D721Med (cell line): ENCODE data around the gene THSD8.
"Not testable (repeated sequence)": the region's sequence is repeated elsewhere in the genome, so short reads cannot be mapped to it uniquely, and the experiment has no call there.

Source experiments
- DNase-seq: peaks from one replicate; pipeline ENCODE4 v3.0.0; 2011; ENCODE audit warnings: low spot score; ENCODE audit not compliant: insufficient read length
- FAIRE-seq: peaks from 2 replicates; lab custom pipeline; 2011; peaks lifted over from hg19 to GRCh38; lab: Jason Lieb, UNC
- TF ChIP-seq, protein P1 (sequence below): IDR thresholded peaks from 2 replicates; pipeline ENCODE4 v1.5.1; 2012; ENCODE audit warnings: mild to moderate bottlenecking, control low read depth; ENCODE audit not compliant: insufficient read depth; ENCODE audit errors: missing control alignments

The THSD8 gene

GRCh38 chr19:12793290-12794195 is 8.3 kb upstream of the THSD8 start:
- TF ChIP-seq, protein P1, sequence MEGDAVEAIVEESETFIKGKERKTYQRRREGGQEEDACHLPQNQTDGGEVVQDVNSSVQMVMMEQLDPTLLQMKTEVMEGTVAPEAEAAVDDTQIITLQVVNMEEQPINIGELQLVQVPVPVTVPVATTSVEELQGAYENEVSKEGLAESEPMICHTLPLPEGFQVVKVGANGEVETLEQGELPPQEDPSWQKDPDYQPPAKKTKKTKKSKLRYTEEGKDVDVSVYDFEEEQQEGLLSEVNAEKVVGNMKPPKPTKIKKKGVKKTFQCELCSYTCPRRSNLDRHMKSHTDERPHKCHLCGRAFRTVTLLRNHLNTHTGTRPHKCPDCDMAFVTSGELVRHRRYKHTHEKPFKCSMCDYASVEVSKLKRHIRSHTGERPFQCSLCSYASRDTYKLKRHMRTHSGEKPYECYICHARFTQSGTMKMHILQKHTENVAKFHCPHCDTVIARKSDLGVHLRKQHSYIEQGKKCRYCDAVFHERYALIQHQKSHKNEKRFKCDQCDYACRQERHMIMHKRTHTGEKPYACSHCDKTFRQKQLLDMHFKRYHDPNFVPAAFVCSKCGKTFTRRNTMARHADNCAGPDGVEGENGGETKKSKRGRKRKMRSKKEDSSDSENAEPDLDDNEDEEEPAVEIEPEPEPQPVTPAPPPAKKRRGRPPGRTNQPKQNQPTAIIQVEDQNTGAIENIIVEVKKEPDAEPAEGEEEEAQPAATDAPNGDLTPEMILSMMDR = no peak
- FAIRE-seq (no peak), DNase-seq (peak; percentile 98)

DNA sequence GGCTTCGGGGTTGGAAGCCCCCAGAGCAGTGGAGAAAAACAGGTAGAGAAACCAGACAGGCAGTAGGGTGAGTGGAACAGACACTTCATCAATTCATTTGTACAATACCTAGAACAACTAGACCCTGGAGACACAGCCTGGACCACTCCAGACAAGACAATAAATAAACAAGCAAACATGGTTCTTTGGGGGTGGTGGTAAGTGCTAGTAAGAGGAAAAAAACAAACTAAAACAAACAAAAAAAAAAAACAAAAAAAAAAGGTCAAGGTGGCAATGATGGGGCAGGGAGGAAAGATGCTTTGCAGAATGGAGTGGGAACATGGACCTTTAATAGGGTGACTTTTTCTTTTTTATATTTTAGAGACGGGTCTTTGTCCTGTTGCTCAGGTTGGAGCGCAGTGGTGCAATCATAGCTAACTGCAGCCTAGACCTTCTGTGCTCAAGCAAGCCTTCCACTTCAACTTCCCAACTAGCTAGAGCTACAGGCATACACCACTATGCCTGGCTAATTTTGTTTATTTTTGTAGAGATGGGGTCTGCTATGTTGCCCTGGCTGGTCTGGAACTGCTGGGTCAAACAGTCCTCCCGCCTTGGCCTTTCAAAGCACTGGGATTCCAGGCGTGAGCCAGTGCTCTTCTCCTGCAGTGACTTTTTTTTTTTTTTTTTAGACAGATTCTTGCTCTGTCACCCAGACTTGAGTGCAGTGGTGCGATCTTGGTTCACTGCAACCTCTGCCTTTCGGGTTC is 7.5 kb upstream of the THSD8 start:
- DNase-seq = no peak
- TF ChIP-seq, protein P1 = no peak
- no peak for FAIRE-seq

GRCh38 chr19:12794971-12795381 is 6.9 kb upstream of the THSD8 start:
- TF ChIP-seq, protein P1 = no peak
- FAIRE-seq (no peak), DNase-seq (no peak)

GRCh38 chr19:12796146-12797071 is 5.5 kb upstream of the THSD8 start:
- no peak for FAIRE-seq

DNA sequence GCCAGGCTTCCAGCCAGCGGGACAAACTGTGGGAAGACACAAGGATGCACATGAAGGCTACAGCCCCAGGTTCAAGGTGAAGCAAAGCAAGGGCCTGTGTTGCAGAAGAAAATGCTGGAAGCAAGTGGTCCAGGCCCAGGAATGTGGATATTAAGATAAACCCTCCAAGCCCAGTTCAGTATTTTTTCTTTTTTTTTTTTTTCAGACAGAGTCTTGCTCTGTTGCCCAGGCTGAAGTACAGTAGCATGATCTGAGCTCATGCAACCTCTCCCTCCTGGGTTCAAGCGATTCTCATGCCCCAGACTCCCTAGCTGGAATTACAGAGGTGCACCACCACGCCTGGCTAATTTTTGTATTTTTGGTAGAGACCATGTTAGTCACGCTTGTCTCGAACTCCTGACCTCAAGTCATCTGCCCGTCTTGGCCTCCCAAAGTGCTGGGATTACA is 4.7 kb upstream of the THSD8 start:
- TF ChIP-seq, protein P1 = no peak
- no peak for FAIRE-seq
- no peak for DNase-seq

More at GRCh38 chr19:12796146-12797071, 5.5 kb upstream of the THSD8 start:
- no peak for DNase-seq
- TF ChIP-seq, protein P1 = peak; percentile 99

DNA sequence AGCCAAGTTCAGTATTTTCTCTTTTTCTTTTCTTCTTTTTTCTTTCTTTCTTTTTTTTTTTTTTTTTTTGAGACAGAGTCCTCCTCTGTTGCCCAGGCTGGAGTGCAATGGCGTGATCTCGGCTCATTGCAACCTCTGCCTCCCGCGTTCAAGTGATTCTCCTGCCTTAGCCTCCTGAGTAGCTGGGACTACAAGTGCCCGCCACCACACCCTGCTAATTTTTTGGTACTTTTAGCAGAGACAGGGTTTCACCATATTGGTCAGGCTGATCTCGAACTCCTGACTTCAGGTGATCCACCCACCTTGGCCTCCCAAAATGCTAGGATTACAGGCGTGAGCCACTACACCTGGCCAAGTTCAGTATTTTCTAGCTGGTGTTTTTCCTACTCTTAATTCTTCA is 4.3 kb upstream of the THSD8 start:
- FAIRE-seq, DNase-seq: not testable (repeated sequence)
